OCI-LY3 (cell line): ENCODE results near the gene NOLC1.
"Not testable (repeated sequence)": the region's sequence is repeated elsewhere in the genome, so short reads cannot be mapped to it uniquely, and the experiment has no call there.

Experiments used
- EZH2phosphoT487 ChIP-seq: fragments of 200-600 bp; shearing (Covaris generic); IDR thresholded peaks from 2 replicates; pipeline ENCODE4 v1.6.1; 2018; ENCODE audit warnings: antibody characterized with exemption, mixed run types, low read depth
- TF ChIP-seq, protein P1 (sequence below): fragments of 200-600, 300-600 bp; sonication (generic); IDR thresholded peaks from 2 replicates; pipeline ENCODE4 v1.5.1; 2014; ENCODE audit warnings: antibody characterized with exemption, low read length, low read depth

DNA sequence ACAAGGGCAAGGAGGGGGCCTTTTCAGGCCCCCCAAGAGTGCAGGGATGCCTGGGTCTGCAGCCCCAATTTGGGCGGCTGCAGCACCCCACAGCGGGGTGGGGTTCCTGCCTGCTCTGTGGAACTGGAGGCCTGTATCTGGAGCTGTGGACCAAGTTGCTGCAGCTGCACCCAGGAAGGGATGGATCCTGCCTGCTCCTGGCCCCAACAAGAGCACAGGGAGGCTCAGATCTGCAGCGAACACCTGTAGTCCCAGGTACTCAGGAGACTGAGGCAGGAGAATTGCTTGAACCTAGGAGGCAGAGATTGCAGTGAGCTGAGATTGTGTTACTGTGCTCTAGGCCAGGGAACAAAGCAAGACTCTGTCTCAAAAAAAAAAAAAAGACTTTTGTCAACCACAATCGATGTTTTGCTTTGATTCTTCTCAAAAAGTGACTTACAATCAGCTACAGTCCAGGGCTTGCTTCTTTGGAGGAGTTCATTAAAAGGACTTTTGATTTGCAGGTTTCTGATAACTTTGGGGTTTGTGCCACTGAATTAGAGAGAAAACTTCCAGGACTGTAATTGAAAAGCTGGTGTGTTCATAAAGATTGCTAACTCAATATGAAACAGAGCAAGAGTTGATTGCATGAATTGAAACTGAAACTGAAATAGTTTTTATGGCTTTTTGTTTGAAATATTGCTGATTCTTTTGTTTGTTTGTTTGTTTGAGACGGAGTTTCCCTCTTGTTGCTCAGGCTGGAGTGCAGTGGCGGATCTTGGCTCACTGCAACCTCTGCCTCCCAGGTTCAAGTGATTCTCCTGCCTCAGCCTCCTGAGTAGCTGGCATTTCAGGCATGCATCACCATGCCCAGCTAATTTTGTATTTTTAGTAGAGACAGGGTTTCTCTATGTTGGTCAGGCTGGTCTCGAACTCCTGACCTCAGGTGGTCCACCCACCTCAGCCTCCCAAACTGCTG lies 37.0 kb downstream of the NOLC1 start:
- TF ChIP-seq, protein P1, sequence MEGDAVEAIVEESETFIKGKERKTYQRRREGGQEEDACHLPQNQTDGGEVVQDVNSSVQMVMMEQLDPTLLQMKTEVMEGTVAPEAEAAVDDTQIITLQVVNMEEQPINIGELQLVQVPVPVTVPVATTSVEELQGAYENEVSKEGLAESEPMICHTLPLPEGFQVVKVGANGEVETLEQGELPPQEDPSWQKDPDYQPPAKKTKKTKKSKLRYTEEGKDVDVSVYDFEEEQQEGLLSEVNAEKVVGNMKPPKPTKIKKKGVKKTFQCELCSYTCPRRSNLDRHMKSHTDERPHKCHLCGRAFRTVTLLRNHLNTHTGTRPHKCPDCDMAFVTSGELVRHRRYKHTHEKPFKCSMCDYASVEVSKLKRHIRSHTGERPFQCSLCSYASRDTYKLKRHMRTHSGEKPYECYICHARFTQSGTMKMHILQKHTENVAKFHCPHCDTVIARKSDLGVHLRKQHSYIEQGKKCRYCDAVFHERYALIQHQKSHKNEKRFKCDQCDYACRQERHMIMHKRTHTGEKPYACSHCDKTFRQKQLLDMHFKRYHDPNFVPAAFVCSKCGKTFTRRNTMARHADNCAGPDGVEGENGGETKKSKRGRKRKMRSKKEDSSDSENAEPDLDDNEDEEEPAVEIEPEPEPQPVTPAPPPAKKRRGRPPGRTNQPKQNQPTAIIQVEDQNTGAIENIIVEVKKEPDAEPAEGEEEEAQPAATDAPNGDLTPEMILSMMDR, result not testable (repeated sequence)
- not testable (repeated sequence) for TF ChIP-seq EZH2phosphoT487
